Activated naive CD8-positive, alpha-beta T cell treated with anti-CD3 and anti-CD28 coated beads, Interleukin-2, amount 10 ng/mL, durations not matched to agents 7 days and 5 days (primary cell): ENCODE data around the gene LRRC18. TPM values are rescaled to one million over a fixed set of nuclear protein-coding genes. Genes with fewer than 3 reads are reported as not detected.

ENCODE experiments used
- ATAC-seq: fragments of 150-1000 bp; cut with Tn5 transposase; one replicate; pipeline ENCODE4 v1.10.0; 2021; ENCODE audit warnings: low read depth, moderate library complexity
- POLR2A ChIA-PET: fragments of 350-600 bp; sonication (Branson Sonifier 250); formaldehyde crosslinking; loops from one replicate; lab custom pipeline; 2021; ENCODE audit warnings: antibody characterized with exemption; lab: Charles Lee
- DNase-seq: peaks from one replicate; pipeline ENCODE4 v3.0.0; 2021
- H3K27ac Mint-ChIP-seq: one replicate; pipeline ENCODE4 v1.8.0; 2022; ENCODE audit warnings: mild to moderate bottlenecking, mixed read lengths
- H3K27me3 Mint-ChIP-seq: one replicate; pipeline ENCODE4 v1.8.0; 2022; ENCODE audit warnings: mild to moderate bottlenecking, moderate library complexity, mixed read lengths
- H3K36me3 Mint-ChIP-seq: one replicate; pipeline ENCODE4 v1.8.0; 2021; ENCODE audit warnings: mild to moderate bottlenecking, mixed read lengths
- H3K4me1 Mint-ChIP-seq: one replicate; pipeline ENCODE4 v1.8.0; 2021; ENCODE audit warnings: mixed read lengths
- H3K4me3 Mint-ChIP-seq: one replicate; pipeline ENCODE4 v1.8.0; 2022; ENCODE audit warnings: mild to moderate bottlenecking, moderate library complexity, mixed read lengths
- H3K9me3 Mint-ChIP-seq: one replicate; pipeline ENCODE4 v1.8.0; 2021; ENCODE audit warnings: mixed read lengths
- total RNA-seq, 2 experiments: library from RNA; stranded (reverse); gene quantifications; one replicate each; pipeline ENCODE4 v1.2.3, GENCODE V29; 2021

Gene LRRC18
- total RNA-seq, 2 experiments from 2014 or later = 0.25 TPM; not detected in 1

GRCh38 chr10:48964038-48964437, 24.4 kb upstream of the LRRC18 start:
- Mint-ChIP-seq H3K27ac (no peak overlapping the region), H3K4me3 (no peak overlapping the region), H3K4me1 (peaks cover 2% of the 10 kb centered on the region), H3K27me3 (peaks cover 12% of the 10 kb centered on the region), H3K9me3 (no peaks in the 10 kb centered on the region), H3K36me3 (no peaks in the 10 kb centered on the region)
- POLR2A ChIA-PET = no interaction called here
- ATAC-seq (no peak), DNase-seq (no peak)

- ATAC-seq (no peak), DNase-seq (no peak)
- H3K4me1 Mint-ChIP-seq = no peaks in the 10 kb centered on the region
- POLR2A ChIA-PET = no interaction called here
- no peaks in the 10 kb centered on the region for H3K9me3 Mint-ChIP-seq
- H3K4me3 Mint-ChIP-seq = no peak overlapping the region
- no peak overlapping the region for H3K27ac Mint-ChIP-seq
- H3K27me3 Mint-ChIP-seq = peaks cover 5% of the 10 kb centered on the region
- H3K36me3 Mint-ChIP-seq = no peaks in the 10 kb centered on the region
Measured at GRCh38 chr10:48958598-48959190, 19.1 kb upstream of the LRRC18 start.

GRCh38 chr10:48957361-48958151, 17.9 kb upstream of the LRRC18 start:
- no peak for ATAC-seq
- Mint-ChIP-seq H3K27me3 (peaks cover 8% of the 10 kb centered on the region), H3K4me1 (peaks cover 7% of the 10 kb centered on the region), H3K4me3 (no peak overlapping the region), H3K36me3 (no peaks in the 10 kb centered on the region), H3K27ac (no peak overlapping the region), H3K9me3 (no peaks in the 10 kb centered on the region)
- POLR2A ChIA-PET = no interaction called here
- no peak for DNase-seq

- Mint-ChIP-seq H3K4me1 (peaks cover 7% of the 10 kb centered on the region), H3K36me3 (no peaks in the 10 kb centered on the region), H3K27me3 (peaks cover 8% of the 10 kb centered on the region), H3K9me3 (no peaks in the 10 kb centered on the region), H3K27ac (no peak overlapping the region), H3K4me3 (no peak overlapping the region)
- no peak for DNase-seq
- POLR2A ChIA-PET = no interaction called here
- no peak for ATAC-seq
Measured at GRCh38 chr10:48951707-48952106, 12.1 kb upstream of the LRRC18 start.

- no peak overlapping the region for H3K4me3 Mint-ChIP-seq
- H3K27me3 Mint-ChIP-seq = peaks cover 8% of the 10 kb centered on the region
- no peak for DNase-seq
- no peak for ATAC-seq
- H3K9me3 Mint-ChIP-seq = no peaks in the 10 kb centered on the region
- H3K4me1 Mint-ChIP-seq = peaks cover 7% of the 10 kb centered on the region
- POLR2A ChIA-PET = interaction anchor here (0.7 kb wide), 1 partner anchor 51 kb away, joined by 3 read pairs; no protein-coding TSS in a partner anchor
- no peaks in the 10 kb centered on the region for H3K36me3 Mint-ChIP-seq
- H3K27ac Mint-ChIP-seq = no peak overlapping the region
Measured at GRCh38 chr10:48948470-48949037, 8.9 kb upstream of the LRRC18 start.

- ATAC-seq = no peak
- DNase-seq = no peak
- Mint-ChIP-seq H3K4me3 (no peak overlapping the region), H3K27me3 (peaks cover 5% of the 10 kb centered on the region), H3K4me1 (peaks cover 1% of the 10 kb centered on the region), H3K36me3 (no peaks in the 10 kb centered on the region), H3K27ac (no peak overlapping the region), H3K9me3 (no peaks in the 10 kb centered on the region)
- POLR2A ChIA-PET = no interaction called here
Measured at GRCh38 chr10:48947690-48948469, 8.2 kb upstream of the LRRC18 start.

GRCh38 chr10:48946891-48947500, 7.4 kb upstream of the LRRC18 start:
- DNase-seq = no peak
- Mint-ChIP-seq H3K4me3 (no peak overlapping the region), H3K27me3 (peaks cover 5% of the 10 kb centered on the region), H3K4me1 (no peaks in the 10 kb centered on the region), H3K27ac (no peak overlapping the region), H3K36me3 (no peaks in the 10 kb centered on the region), H3K9me3 (no peaks in the 10 kb centered on the region)
- ATAC-seq = no peak
- POLR2A ChIA-PET = no interaction called here

GRCh38 chr10:48946332-48946731, 6.7 kb upstream of the LRRC18 start:
- no peak for DNase-seq
- H3K9me3 Mint-ChIP-seq = no peaks in the 10 kb centered on the region
- H3K27me3 Mint-ChIP-seq = peaks cover under 1% of the 10 kb centered on the region
- ATAC-seq = no peak
- no peaks in the 10 kb centered on the region for H3K36me3 Mint-ChIP-seq
- H3K27ac Mint-ChIP-seq = no peak overlapping the region
- POLR2A ChIA-PET = no interaction called here
- H3K4me1 Mint-ChIP-seq = no peaks in the 10 kb centered on the region
- H3K4me3 Mint-ChIP-seq = no peak overlapping the region

- no peaks in the 10 kb centered on the region for H3K27me3 Mint-ChIP-seq
- H3K9me3 Mint-ChIP-seq = no peaks in the 10 kb centered on the region
- POLR2A ChIA-PET = no interaction called here
- H3K4me3 Mint-ChIP-seq = no peak overlapping the region
- DNase-seq = no peak
- H3K36me3 Mint-ChIP-seq = no peaks in the 10 kb centered on the region
- ATAC-seq = no peak
- H3K4me1 Mint-ChIP-seq = no peaks in the 10 kb centered on the region
- no peak overlapping the region for H3K27ac Mint-ChIP-seq
Measured at GRCh38 chr10:48945441-48946130, 5.9 kb upstream of the LRRC18 start.

- H3K27ac Mint-ChIP-seq = no peak overlapping the region
- no peak overlapping the region for H3K4me3 Mint-ChIP-seq
- H3K4me1 Mint-ChIP-seq = no peaks in the 10 kb centered on the region
- H3K9me3 Mint-ChIP-seq = no peaks in the 10 kb centered on the region
- POLR2A ChIA-PET = no interaction called here
- DNase-seq (no peak), ATAC-seq (no peak)
- H3K27me3 Mint-ChIP-seq = peaks cover 2% of the 10 kb centered on the region
- H3K36me3 Mint-ChIP-seq = no peaks in the 10 kb centered on the region
Measured at GRCh38 chr10:48944171-48944570, 4.5 kb upstream of the LRRC18 start.

- DNase-seq (no peak), ATAC-seq (no peak)
- H3K36me3 Mint-ChIP-seq = no peaks in the 10 kb centered on the region
- POLR2A ChIA-PET = no interaction called here
- H3K27ac Mint-ChIP-seq = no peak overlapping the region
- no peaks in the 10 kb centered on the region for H3K9me3 Mint-ChIP-seq
- no peaks in the 10 kb centered on the region for H3K4me1 Mint-ChIP-seq
- no peak overlapping the region for H3K4me3 Mint-ChIP-seq
- H3K27me3 Mint-ChIP-seq = peaks cover 2% of the 10 kb centered on the region
Measured at GRCh38 chr10:48943096-48943495, 3.5 kb upstream of the LRRC18 start.

- no peaks in the 10 kb centered on the region for H3K4me1 Mint-ChIP-seq
- peaks cover 2% of the 10 kb centered on the region for H3K27me3 Mint-ChIP-seq
- H3K36me3 Mint-ChIP-seq = no peaks in the 10 kb centered on the region
- no peaks in the 10 kb centered on the region for H3K9me3 Mint-ChIP-seq
- no peak overlapping the region for H3K27ac Mint-ChIP-seq
- ATAC-seq (no peak), DNase-seq (no peak)
- H3K4me3 Mint-ChIP-seq = no peak overlapping the region
- POLR2A ChIA-PET = no interaction called here
Measured at GRCh38 chr10:48941427-48942075, 1.9 kb upstream of the LRRC18 start.
